Thyroid gland (tissue), 4 donors: ENCODE results near the gene POMGNT2.
"Not testable (repeated sequence)": the region's sequence is repeated elsewhere in the genome, so short reads cannot be mapped to it uniquely, and the experiment has no call there.

ENCODE experiments used
- POLR2A ChIP-seq, 2 donors: fragments of 450-650 bp; IDR thresholded peaks; one replicate each; pipeline ENCODE4 v1.6.1; 2017; ENCODE audit warnings: antibody characterized with exemption in 2 of 2, mild to moderate bottlenecking in 2 of 2, moderate library complexity in 1 of 2
- TF ChIP-seq, protein P1 (sequence below), 6 experiments: fragments of 200-600 bp in 3 of 6; fragments of 450-650 bp in 3 of 6; sonication (generic) in 3 of 6; IDR thresholded peaks; one replicate each; pipeline ENCODE4 v1.5.1; 2016 to 2019; ENCODE audit warnings: antibody characterized with exemption in 6 of 6, mild to moderate bottlenecking in 2 of 6, inconsistent platforms in 1 of 6, moderate library complexity in 1 of 6

DNA sequence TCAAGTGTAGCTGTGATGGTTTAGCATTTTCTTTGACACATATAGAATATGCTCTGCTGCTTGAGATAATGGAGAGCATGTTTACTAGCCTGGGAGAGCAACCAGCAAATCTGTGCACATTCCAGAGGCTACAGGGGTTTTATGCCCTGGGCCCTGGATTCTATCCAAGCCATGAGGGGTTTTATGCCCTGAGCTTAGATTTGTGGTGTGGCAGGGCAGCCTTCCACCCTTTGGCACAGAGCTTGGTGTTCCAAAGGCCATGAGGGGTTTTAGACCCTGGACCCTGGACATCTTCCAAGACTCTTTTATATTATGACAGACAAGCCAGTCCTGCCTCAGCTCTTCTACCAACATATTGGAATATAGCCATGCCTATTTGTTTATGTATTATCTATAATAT lies 60.8 kb downstream of the POMGNT2 start:
- TF ChIP-seq POLR2A (IDR thresholded peaks at IDR 0.05): not testable (repeated sequence)
- TF ChIP-seq, protein P1, sequence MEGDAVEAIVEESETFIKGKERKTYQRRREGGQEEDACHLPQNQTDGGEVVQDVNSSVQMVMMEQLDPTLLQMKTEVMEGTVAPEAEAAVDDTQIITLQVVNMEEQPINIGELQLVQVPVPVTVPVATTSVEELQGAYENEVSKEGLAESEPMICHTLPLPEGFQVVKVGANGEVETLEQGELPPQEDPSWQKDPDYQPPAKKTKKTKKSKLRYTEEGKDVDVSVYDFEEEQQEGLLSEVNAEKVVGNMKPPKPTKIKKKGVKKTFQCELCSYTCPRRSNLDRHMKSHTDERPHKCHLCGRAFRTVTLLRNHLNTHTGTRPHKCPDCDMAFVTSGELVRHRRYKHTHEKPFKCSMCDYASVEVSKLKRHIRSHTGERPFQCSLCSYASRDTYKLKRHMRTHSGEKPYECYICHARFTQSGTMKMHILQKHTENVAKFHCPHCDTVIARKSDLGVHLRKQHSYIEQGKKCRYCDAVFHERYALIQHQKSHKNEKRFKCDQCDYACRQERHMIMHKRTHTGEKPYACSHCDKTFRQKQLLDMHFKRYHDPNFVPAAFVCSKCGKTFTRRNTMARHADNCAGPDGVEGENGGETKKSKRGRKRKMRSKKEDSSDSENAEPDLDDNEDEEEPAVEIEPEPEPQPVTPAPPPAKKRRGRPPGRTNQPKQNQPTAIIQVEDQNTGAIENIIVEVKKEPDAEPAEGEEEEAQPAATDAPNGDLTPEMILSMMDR (IDR thresholded peaks at IDR 0.05): not testable (repeated sequence)
